CD4-positive, alpha-beta T cell treated with Interleukin-2 at 100 ng/mL for 4 hours (primary cell): ENCODE results near the gene COX4I1.

ENCODE experiments used
- DNase-seq: peaks from one replicate; pipeline ENCODE4 v3.0.0-alpha.2; 2020; ENCODE audit warnings: low spot score

The COX4I1 gene

DNA sequence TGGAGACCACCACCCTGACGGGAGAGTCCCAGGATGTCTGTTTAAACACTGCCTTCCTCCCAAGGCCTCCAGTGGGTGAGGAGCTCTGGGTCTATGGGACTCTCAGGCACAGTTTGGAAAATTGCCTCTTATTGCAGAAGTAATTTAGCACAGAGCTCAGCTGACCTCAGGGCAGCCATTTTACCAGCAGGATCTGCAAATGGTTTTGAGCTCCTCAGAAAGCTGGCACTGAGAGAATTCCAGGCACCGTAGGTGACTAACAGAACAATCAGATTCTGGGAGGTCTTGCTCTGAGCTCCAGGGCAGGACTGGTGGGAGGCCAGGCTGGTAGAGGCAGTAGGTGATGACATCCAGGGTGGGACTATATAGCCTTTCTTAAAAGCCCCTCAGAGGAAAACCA lies 31.3 kb upstream of the COX4I1 start:
- no peak for DNase-seq

DNA sequence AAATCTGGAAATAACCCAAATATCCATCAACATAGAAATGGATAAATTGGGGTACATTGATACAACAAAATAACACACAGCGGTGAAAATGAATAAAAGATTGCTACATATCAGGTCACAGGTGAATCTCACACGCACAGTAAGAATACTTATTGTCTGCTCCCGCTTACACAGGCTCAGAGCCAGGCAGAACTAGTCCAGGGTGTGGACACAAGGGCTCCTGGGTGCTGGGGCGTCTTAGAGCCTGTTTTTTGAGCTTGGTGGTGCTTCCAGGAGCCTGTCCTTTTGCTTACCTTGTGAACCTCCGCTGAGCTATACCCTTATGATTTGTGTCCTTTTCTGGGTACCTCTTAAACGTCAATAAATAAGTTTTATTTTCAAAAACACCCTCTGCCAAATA lies 28.8 kb upstream of the COX4I1 start:
- DNase-seq, result no peak

DNA sequence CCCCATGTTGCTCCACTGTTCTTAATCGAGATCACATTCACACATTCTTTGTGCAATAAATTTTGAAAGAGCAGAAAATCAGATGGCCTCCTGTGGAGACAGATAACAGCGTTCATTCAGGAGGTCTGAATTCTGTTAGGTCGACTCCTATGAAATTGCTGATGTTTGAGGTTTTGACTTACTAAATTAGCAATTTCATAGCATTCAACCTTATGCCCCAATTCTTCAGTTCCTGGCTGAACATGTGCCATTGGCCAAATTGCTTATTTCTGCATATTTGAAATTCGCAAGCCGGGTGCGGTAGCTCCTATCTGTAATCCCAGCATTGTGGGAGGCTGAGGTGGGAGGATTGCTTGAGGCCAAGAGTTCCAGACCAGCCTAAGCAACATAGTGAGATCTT lies 26.5 kb upstream of the COX4I1 start:
- DNase-seq, result no peak

DNA sequence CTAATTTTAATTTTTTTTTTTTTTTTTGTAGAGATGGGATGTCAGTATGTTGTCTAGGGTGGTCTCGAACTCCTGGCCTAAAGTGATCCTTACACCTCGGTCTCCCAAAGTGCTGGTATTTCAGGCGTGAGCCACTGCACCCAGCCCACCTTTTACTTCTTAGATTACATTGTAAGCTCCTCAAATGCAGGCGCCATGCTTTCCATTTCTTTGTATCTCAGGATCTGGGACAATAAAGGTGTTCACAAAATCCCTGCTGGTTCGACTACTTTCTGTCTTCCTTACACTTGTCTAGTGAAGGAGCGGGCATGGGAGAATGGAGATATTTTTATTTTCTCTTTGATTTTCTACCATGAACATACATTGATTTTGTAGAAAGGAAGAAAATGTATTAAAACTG lies 25.4 kb upstream of the COX4I1 start:
- DNase-seq, result no peak

DNA sequence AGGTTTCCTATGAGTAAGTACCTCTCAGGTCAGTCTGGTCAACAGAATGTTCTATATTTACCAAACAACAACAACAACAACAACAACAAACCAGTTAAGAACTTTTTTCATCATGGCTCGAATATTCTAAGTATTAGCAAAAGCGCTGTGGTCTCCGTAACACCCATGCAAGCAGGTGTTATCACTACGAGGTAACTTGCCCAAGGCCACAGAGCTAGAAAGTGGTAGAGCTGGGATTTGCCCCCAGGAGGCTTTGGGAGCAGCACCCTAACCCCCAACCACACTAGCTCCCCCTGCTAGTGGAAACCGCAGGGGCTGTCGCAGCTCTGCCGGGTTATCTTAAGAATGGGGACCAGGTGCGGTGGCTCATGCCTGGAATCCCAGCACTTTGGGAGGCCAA lies 24.7 kb upstream of the COX4I1 start:
- no peak for DNase-seq

DNA sequence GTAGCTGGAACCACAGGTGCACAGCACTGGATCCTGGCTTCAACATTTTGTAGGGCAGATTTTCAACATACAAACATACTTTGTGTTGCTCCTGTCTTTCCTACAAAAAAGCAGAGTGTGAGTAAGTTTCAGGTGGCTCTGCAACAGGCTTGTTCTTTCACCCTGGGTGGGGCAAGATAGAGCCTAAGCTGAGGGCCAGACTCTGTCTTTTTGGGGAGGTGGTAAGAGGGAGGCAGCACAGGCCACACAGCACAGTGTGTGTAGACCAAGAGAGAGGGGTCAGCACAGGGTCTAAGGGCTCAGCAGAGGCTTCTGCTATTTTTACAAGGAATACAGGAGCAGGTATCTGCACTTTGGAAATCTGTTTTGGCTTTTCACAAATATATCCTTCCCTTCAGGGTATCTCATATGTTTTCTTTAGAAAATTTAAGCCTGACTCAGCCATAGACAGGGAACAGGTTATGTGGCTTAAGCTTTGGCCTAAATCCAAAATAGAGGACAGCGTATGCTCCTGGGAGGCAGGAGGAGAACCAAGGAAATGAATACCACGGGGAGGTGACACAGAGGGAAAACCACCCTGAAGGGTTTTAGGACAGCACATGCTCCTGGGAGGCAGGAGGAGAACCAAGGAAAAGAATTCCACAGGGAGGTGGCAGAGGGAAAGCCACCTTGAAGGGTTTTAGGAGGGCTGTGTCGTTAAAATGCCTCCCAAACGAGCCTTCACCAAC lies 21.7 kb upstream of the COX4I1 start:
- DNase-seq, result no peak

DNA sequence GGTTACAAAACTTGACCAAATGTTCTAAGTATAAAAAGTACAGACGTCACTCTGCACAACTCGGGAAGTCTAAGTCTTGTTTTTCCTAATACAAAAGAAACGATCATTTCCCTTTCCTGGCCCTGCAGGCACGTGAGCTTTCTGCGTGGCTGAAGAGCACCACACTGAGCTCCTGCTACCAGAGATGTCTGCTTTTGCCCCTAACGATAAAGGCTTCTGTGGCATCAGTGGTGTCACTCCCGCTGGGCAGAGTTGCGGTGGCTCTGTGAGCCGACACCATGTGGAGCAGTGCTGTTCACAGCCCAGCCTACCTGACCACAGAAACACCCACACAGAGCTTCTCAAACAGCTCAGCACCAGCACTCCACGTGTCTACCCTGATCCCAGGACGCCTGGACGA lies 20.6 kb upstream of the COX4I1 start:
- peak; percentile 6 for DNase-seq

DNA sequence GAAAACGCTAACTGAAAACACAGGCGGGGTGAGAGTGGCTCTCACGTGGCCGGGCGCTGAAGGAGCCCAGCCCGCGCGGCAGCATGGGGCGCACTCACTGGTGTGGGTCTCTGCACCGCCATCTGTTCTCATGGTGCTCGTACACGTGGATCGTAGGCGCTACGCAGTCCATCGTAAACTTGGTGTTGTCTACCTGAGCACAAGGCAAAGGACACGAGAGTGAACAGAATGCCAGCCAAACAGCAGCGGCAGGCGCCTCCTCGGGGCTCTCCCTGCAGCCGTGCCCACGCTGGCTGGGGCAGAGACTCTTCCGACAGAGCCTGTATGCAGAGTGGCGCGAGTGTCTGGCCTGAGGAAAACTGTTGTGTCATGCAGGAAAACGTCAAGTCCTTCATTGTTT lies 19.2 kb upstream of the COX4I1 start:
- DNase-seq, result no peak

DNA sequence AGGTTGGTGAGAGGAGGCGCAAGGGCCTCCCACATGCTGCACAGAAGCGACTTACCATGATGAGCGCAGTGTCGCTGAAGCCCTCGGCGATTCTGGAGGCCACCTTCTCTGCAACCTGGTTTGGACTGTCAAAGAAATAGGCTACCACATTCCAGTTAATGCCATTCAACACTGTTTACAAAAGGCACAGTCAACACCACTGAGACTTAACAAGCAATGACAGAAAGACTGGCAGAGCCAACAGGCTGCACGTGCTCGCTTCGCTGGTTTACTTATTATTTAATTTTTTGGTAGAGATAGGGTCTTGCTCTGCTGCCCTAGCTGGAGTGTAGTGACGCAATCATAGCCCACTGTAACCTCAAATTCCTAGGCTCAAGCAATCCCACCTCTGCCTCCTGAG lies 18.3 kb upstream of the COX4I1 start:
- no peak for DNase-seq

DNA sequence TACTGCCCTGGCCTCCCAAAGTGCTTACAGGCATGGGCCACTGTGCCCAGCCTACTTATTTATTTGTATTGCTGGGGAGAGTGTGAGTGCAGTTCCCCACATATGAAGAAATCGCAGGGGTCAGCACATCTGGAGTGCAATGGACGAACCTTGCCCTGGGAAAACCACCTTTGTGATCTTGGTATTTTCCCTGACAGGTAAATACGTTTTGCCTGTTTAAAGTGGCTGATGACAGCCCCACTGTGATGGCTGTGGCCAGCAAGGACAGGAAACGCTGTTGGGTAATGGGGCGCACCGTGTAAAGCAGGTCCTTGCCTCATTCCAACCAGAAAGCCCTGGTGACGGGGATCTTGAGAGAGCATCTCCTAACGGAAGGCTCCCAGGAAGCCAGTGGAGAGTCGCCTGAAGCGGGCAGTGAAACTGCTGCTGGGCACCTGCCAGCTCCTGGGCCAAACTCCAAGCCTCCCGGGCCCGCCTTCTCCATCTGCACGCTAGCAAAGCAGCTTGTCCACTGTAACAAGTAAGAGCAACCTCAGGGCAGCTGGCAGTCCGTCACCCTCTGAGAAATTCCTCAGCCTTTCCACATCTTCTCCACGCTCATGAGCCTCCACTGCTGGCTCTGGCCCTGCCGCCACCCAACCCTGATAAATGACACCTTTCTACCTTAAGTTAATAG lies 17.7 kb upstream of the COX4I1 start:
- no peak for DNase-seq

DNA sequence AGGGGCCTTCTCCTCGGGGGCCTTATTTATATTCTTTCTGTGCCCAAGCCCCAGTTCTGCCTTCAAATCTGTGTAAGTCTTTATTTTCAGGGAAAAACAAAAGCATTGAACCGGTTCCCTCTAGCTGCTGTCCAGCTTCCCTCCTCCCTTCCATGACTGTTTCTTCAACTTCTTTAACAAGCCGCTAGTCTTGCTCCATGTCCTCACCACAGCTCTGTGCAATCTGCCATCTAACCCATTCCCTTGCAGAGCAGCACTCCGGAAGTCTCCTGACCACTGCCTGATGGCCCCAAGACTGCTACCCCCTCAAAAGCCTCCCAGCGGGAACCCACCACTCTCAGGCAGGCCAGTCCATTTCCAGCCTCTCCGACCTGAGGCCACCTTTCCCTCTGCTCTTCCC lies 17.0 kb upstream of the COX4I1 start:
- no peak for DNase-seq

DNA sequence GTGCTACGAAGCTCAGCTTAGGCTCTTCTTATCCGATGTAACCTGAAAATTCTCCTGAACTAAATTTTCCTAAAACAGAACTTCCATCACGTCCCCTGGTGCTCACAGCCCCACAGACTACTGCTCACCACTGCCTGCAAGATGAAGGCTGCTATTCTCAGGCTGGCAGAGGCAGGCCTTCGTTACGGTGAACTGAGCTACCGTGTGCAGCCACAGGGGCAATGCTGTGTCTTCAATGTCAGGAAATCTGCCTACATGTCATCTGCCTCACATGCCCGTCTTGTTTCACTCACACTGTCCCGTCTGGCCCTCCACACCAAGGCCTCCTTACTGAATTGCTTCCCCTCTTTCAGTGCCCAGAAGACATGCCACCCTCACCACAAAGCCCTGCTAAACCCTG lies 16.1 kb upstream of the COX4I1 start:
- no peak for DNase-seq

DNA sequence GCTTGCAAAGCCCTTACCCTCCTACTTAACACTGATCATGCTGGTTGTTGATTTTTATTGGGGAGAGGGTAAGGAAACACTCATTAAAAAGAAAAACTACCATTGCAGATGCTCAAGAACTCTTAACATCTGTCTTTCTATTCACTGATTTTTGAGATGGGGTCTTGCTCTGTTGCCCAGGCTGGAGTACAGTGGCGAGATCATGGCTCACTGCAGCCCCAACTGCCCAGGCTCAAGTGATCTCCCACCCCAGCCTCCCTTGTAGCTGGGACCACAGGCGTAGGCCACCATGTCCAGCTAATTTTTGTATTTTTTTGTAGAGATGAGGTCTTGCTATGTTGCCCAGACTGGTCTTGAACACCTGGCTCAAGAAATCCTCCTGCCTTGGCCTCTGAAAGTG lies 14.7 kb upstream of the COX4I1 start:
- DNase-seq, result no peak

DNA sequence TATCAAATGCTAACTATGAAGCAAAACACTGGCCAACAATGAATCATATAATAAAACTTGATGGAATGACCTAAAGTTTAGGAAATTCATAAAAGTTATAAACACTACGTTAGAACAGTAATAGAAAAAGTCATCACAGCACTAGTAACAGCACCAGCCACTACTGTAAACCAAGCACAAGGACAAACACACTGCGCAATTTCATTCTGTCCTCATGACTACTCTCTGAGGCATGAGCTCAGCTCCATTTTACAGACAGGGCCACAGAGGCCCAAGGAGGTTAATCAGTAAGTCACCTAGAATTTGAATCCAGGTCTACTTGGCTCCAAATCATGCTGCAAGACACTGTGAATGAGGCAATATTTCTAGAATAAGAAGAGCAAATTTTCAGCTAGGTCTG lies 13.6 kb upstream of the COX4I1 start:
- DNase-seq, result no peak

DNA sequence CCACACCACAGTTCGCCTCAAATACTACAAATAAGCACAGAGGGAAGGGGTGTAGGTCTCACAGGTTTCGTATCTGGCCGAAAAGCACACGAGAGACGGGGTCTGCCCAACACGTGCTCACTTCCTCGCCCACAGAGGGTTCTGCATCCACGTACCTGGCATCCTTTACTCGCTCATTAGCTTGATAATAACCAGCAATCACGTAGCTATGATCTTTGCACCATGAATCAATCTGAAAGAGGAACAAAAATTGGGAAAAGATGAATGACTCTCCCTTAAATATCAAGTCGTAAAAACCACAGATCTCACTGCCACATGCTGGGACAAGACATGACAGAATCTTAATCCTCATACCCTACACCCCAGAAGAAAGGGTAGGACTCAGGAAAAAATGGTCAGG lies 10.7 kb upstream of the COX4I1 start:
- DNase-seq, result no peak

DNA sequence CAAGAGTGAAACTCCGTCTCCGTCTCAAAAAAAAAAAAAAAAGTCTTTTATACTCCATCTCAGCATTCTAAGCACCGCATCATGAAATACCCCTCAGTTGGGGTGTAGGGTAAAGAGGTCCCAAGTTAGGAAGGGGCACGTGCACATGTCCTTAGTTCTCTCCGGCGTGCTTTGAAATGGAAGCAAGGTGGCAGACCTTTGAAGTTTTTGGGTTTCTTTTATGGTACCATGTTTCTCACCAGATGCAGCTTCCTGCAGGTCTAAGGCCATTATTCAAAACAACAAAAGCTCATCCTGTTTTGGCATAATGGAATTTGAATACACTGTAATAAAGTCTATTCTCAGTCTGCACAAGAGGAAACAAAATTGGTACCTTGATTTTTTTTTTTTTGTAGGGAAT lies 9.7 kb upstream of the COX4I1 start:
- no peak for DNase-seq

DNA sequence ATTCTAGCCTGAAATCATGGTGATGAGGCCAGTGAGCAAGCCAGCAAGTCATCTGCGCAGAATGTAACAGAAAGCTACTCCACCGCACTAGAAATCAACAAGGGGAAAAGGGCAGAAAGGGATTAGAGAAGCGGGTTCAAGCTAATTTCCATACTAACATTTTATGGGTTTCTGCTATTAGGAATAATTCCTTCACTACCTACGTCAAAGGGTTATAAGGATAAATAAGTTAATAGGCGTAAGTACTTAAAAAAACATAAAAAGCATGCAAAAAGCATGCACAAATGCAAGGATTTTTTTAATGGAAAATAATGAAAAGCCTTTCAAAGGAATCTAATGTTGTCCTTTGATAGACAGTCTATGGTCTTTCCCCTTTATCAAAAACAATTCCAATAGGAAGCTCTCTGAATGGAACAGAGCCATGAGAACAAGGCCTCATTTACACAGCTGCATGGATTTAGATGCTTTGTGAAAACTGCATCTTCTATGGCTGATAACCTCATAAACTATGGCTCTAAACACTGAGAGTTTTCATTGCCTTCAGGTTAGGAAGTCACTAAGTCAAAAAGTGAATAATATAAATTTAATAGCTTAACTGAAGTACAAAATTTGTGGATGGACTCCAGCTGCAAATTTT lies 5.7 kb upstream of the COX4I1 start:
- DNase-seq, result no peak

DNA sequence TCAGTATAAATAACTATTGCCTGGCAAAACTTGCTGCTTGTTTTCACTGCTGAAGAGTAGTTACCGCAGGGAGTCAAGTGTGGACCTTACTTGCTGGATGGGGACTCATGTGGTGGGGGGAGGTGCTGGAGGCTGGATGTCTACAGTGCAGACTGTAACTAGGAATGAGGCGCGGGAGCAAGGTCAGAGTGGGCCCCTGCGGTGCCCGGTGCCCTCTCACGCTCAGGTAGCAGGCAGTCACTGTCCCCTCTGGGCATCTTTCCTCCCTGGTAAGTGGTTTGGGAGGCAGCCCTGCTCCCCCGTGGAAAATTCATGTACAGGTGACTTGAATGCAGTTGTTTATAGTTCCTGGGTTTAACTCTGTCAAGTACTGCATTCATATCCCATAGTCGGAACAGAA lies 4.8 kb upstream of the COX4I1 start:
- no peak for DNase-seq

DNA sequence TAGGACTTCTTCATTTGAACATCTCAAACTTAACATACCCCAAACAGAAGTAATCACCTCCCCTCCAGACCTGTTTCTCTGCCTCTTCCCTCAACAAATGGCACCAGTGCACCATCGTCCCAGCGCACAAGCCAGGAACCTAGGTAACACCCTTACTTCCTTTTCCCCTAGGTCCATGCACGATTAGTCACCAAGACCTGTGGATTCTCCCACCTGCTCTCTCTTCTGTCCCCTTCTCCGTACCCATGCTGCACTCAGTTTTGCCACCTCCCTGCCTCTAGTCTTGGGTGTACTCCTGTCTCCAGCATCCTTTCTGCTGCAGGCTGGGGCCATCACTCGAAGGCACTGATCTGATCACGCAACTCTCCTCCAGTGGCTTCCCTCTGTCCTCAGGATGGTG lies 3.3 kb upstream of the COX4I1 start:
- DNase-seq, result no peak

DNA sequence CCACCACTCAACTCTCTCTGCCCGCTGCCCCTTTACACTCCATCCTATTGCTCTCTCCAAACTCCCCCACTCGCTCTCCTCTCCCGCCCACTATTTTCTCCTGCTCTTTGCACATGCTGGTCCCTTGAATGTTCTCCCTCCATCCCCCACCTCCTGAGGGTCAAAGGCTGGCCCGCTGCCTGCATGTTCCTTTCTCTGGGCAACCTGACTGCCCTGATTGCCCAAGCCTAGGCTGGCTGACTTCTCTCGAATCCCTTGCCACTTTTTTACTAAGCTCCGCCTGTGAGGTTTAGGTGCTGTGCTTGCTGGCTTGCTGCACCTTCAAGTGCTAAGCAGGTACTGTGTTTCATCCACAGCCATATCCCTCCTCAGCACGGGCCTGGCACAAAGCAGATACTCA lies 2.9 kb upstream of the COX4I1 start:
- no peak for DNase-seq

DNA sequence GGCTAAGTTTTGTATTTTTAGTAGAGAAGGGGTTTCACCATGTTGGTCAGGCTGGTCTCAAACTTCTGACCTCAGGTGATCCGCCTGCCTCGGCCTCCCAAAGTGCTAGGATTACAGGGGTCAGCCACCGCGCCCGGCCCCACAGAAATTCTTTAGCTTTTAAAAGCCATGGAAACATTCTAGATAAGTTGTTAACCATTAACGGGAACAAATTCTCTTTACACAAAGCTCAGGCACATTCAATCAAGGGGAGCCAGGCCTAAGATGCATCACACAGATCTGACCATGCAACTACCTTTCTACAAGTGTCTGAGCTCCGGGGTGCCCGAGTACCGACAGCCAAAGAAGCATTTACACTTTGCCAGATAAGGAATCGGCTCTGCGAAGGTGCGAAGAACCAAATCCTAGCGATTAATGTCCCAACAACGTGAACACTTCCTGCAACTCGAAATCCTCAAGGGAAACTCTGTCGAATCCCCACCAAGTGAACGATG lies 1.2 kb upstream of the COX4I1 start:
- no peak for DNase-seq

DNA sequence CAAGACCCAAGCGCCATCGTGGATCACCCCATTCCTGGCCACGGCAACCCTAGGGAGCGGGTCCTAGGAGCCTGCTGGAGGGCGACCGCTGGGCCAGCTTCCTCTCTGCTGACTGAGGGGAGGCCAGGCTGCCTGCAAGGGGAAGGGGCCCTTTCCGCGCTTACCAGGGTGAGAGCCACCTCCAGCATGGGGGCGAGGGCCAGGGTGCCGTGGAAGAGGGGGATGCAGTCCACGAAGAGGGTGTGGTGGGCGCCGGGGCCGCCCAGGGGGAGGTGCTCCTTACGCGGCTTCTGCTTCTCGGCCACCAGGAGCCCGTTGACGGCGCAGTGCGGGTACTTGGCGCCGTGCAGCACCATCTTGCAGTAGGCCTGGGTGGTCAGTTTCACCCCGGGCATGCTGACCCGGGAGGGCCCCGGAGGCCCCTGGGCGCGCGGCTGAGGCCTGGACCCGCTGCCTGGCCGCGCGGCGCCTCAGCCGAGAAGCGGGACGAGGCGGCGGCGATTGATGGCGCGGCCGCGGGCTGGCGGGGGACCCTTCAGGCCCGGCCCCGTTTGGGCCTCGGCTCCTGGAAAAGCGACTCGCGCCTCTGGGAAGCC lies 496 bp upstream of the COX4I1 start:
- DNase-seq, result no peak

DNA sequence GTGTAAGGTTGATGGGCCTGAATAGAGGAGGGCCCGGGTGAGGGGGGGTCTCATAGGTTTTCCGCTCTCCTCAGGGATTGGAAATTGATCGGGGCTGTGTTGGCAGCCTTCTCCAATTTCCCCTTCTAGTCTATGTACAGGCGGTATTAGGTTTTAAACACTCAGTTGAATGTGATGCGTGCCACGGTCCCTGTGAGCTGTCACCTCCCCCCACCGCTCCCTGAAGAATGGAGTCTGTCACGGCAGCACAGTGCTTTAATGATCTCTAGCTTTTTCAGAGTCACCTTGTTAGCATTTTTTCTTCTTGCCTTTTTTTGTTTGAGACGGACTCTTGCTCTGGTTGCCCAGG lies 800 bp downstream of the COX4I1 start:
- peak; percentile 7 for DNase-seq
